Transverse colon (tissue), 4 donors: ENCODE data around the gene HOXC12. TPM values are rescaled to one million over a fixed set of nuclear protein-coding genes. Genes with fewer than 3 reads are reported as not detected.

Source experiments
- DNase-seq: peaks from one replicate; pipeline ENCODE4 v3.0.0-alpha.2; 2019
- H3K27ac ChIP-seq, 4 donors: fragments of 200-600 bp; sonication (generic); 2 replicates each; pipeline ENCODE4 v1.5.1; 2016 to 2018; ENCODE audit warnings: inconsistent platforms in 4 of 4
- H3K27me3 ChIP-seq: fragments of 200-600 bp; sonication (generic); 2 replicates; pipeline ENCODE4 v1.5.1; 2017; ENCODE audit warnings: inconsistent platforms
- H3K36me3 ChIP-seq, 4 donors: fragments of 200-600 bp; sonication (generic); 2 replicates each; pipeline ENCODE4 v1.5.1; 2017 to 2019; ENCODE audit warnings: inconsistent platforms in 4 of 4
- H3K4me1 ChIP-seq, 4 donors: fragments of 200-600 bp; sonication (generic); 2 replicates each; pipeline ENCODE4 v1.5.1; 2017 to 2020; ENCODE audit warnings: inconsistent platforms in 4 of 4
- H3K4me3 ChIP-seq, 4 donors: fragments of 200-600 bp; sonication (generic); 1 replicate in 1 of 4; 2 replicates in 3 of 4; pipeline versions ENCODE4 v1.5.1 to v1.6.1; 2017 to 2019; ENCODE audit warnings: inconsistent platforms in 4 of 4
- H3K9me3 ChIP-seq, 2 donors: fragments of 200-600 bp; sonication (generic); 2 replicates each; pipeline ENCODE4 v1.5.1; 2017 to 2019; ENCODE audit warnings: inconsistent platforms in 2 of 2
- CTCF ChIP-seq, 5 experiments: fragments of 200-600 bp in 3 of 5; fragments of 450-650 bp in 2 of 5; sonication (generic) in 3 of 5; IDR thresholded peaks; 1 replicate in 2 of 5; 2 replicates in 3 of 5; pipeline ENCODE4 v1.5.1; 2016 to 2017; ENCODE audit warnings: antibody characterized with exemption in 5 of 5, inconsistent platforms in 3 of 5, mild to moderate bottlenecking in 2 of 5, moderate library complexity in 1 of 5
- EP300 ChIP-seq: sonication (generic); formaldehyde crosslinking; IDR thresholded peaks from one replicate; pipeline ENCODE4 v1.6.1; 2017; ENCODE audit warnings: antibody characterized with exemption, low read depth
- POLR2A ChIP-seq: fragments of 450-650 bp; IDR thresholded peaks from one replicate; pipeline ENCODE4 v1.6.1; 2016; ENCODE audit warnings: antibody characterized with exemption, mild to moderate bottlenecking, moderate library complexity
- POLR2AphosphoS5 ChIP-seq, 3 donors: sonication (generic); formaldehyde crosslinking; IDR thresholded peaks; one replicate each; pipeline ENCODE4 v1.6.1; 2016; ENCODE audit warnings: antibody characterized with exemption in 3 of 3
- WGBS, 2 donors: methylation state at CpG; one replicate each; pipeline ENCODE4 v1.1.5; 2018; ENCODE audit warnings: low coverage in 1 of 2; 5-methylcytosine and 5-hydroxymethylcytosine counted together
- in situ Hi-C, 4 donors: fragments of 200-750 bp; cut with MboI; loops; one replicate each; pipeline versions ENCODE4 v1.15.0 to v1.15.1; 2017; ENCODE audit warnings: low sequenced_read_pairs in 3 of 4, low pct_ligation_motif_present in 1 of 4, low pct_unique_long_range_greater_than_20kb in 1 of 4
- intact Hi-C: fragments of 100-400 bp; cut with DNase I; formaldehyde crosslinking; loops from one replicate; pipeline ENCODE4 v1.15.1; 2023; ENCODE audit warnings: low total_unique reads
- total RNA-seq, 4 donors: library from RNA; depleted of rRNA; stranded (reverse); fragments of >200 nt; gene quantifications; one replicate each; pipeline ENCODE4 v1.1.0, GENCODE V29; 2016

Gene HOXC12
- total RNA-seq = not detected

GRCh38 chr12:53954694-53955035 lies at the start of gene HOXC12:
Gene HOXC12 (plus strand): TSS chr12:53954903. CDS start chr12:53954930, 27 bp downstream.
- H3K27me3 ChIP-seq = peaks cover 100% of the 10 kb centered on the region
- no peaks in the 10 kb centered on the region for H3K36me3 ChIP-seq
- DNase-seq = no peak
- no peak within 1 kb of the TSS for H3K4me3 ChIP-seq
- in situ Hi-C loops = no loop called here
- peaks cover 0 to 3% (median 0%) of the 10 kb centered on the region in 4 donors for H3K4me1 ChIP-seq
- intact Hi-C loops = no loop called here
- WGBS, 2 donors = 7% methylated on average over 20 of the region's 20 CpGs; no CpG with 5 or more reads in 1 of the 2 donors
- no peaks in the 10 kb centered on the region for H3K9me3 ChIP-seq
- TF ChIP-seq POLR2AphosphoS5 (IDR thresholded peaks at IDR 0.05) (no peak), POLR2A (no peak), EP300 (no peak), CTCF (IDR thresholded peaks at IDR 0.05) (no peak)
- H3K27ac ChIP-seq = no peak within 1 kb of the TSS

GRCh38 chr12:53907103-53907502 lies 47.6 kb upstream of the HOXC12 start:
- in situ Hi-C loops (no loop called here), intact Hi-C loops (no loop called here)
- Histone ChIP-seq H3K27ac (no peak overlapping the region), H3K36me3 (no peaks in the 10 kb centered on the region), H3K4me1 (no peaks in the 10 kb centered on the region), H3K27me3 (peaks cover 76% of the 10 kb centered on the region), H3K9me3 (no peaks in the 10 kb centered on the region), H3K4me3 (no peak overlapping the region)
- TF ChIP-seq POLR2AphosphoS5 (IDR thresholded peaks at IDR 0.05) (no peak), CTCF (IDR thresholded peaks at IDR 0.05) (no peak), EP300 (no peak), POLR2A (no peak)
- 59 to 72% methylated on average over 3 of the region's 3 CpGs for WGBS, 2 donors
- no peak for DNase-seq

GRCh38 chr12:53916788-53917655 lies 37.7 kb upstream of the HOXC12 start:
- 68 to 76% methylated on average over 5 of the region's 5 CpGs for WGBS, 2 donors
- Histone ChIP-seq H3K27ac (no peak overlapping the region), H3K4me3 (no peak overlapping the region), H3K27me3 (peaks cover 99% of the 10 kb centered on the region), H3K9me3 (no peaks in the 10 kb centered on the region), H3K4me1 (no peaks in the 10 kb centered on the region), H3K36me3 (no peaks in the 10 kb centered on the region)
- TF ChIP-seq POLR2AphosphoS5 (IDR thresholded peaks at IDR 0.05) = no peak
- TF ChIP-seq POLR2A = no peak
- no peak for TF ChIP-seq CTCF (IDR thresholded peaks at IDR 0.05)
- TF ChIP-seq EP300 = no peak
- intact Hi-C loops = no loop called here
- DNase-seq = no peak
- in situ Hi-C loops = no loop called here

GRCh38 chr12:53924521-53925405 lies 29.9 kb upstream of the HOXC12 start:
- no peak overlapping the region for H3K4me3 ChIP-seq
- no peaks in the 10 kb centered on the region for H3K36me3 ChIP-seq
- peaks cover 0 to 3% (median 0%) of the 10 kb centered on the region in 4 donors for H3K4me1 ChIP-seq
- no peak for DNase-seq
- H3K27ac ChIP-seq = no peak overlapping the region
- H3K27me3 ChIP-seq = peaks cover 99% of the 10 kb centered on the region
- 9 to 49% methylated on average over 1 to 2 of the region's 2 CpGs for WGBS, 2 donors
- intact Hi-C loops = no loop called here
- TF ChIP-seq POLR2AphosphoS5 (IDR thresholded peaks at IDR 0.05) (no peak), CTCF (IDR thresholded peaks at IDR 0.05) (no peak), POLR2A (no peak), EP300 (no peak)
- H3K9me3 ChIP-seq = no peaks in the 10 kb centered on the region
- in situ Hi-C loops = no loop called here
